SK-N-SH (cell line): ENCODE results near the gene SPATA32. TPM values are rescaled to one million over a fixed set of nuclear protein-coding genes. Genes with fewer than 3 reads are reported as not detected.
A peak's percentile ranks its signal among the peaks of the same experiment; 100 is the strongest.

Experiments
- CTCF ChIA-PET: fragments of 300-600, 350-600 bp; formaldehyde crosslinking; extraction: SDS; loops from one replicate; lab custom pipeline; 2021; lab: Yijun Ruan, JAX
- POLR2A ChIA-PET: fragments of 350-600 bp; sonication (Branson Sonifier 250); formaldehyde crosslinking; extraction: SDS; loops from one replicate; lab custom pipeline; 2020; ENCODE audit warnings: antibody characterized with exemption, inconsistent platforms; lab: Yijun Ruan, JAX
- DNase-seq: peaks from one replicate; pipeline ENCODE4 v3.0.0; 2012
- H2AFZ ChIP-seq: fragments of 200-600 bp; sonication (generic); 2 replicates; pipeline ENCODE4 v1.8.1; 2016; ENCODE audit warnings: antibody characterized with exemption, mild to moderate bottlenecking, low read depth
- H3F3A ChIP-seq: fragments of 200-600 bp; sonication (generic); replicated peaks from 2 replicates; pipeline ENCODE3; 2016; ENCODE audit warnings: antibody characterized with exemption, mild to moderate bottlenecking; ENCODE audit not compliant: insufficient read depth
- H3K27ac ChIP-seq, 2 experiments: fragments of 200-500 bp in 1 of 2; fragments of 200-600 bp in 1 of 2; sonication (Bioruptor generic) in 1 of 2; sonication (generic), shearing (Covaris generic) in 1 of 2; 2 replicates each; pipeline versions ENCODE4 v1.5.1 to v1.6.1; 2014 to 2016; ENCODE audit warnings: low read depth in 2 of 2, inconsistent platforms in 1 of 2, low read length in 1 of 2, mild to moderate bottlenecking in 1 of 2, mixed read lengths in 1 of 2
- H3K27me3 ChIP-seq: fragments of 200-600 bp; sonication (generic), shearing (Covaris generic); 2 replicates; pipeline ENCODE4 v1.6.1; 2016; ENCODE audit warnings: mixed run types; ENCODE audit not compliant: insufficient read depth
- H3K36me3 ChIP-seq, 2 experiments: fragments of 200-500 bp in 1 of 2; fragments of 200-600 bp in 1 of 2; sonication (Bioruptor generic) in 1 of 2; sonication (generic) in 1 of 2; replicated peaks in 1 of 2; 2 replicates each; pipeline versions ENCODE3 to v1.5.1; 2014 to 2016; ENCODE audit warnings: low read length in 1 of 2, mild to moderate bottlenecking in 1 of 2; ENCODE audit not compliant: insufficient read depth in 2 of 2, control insufficient read depth in 1 of 2
- H3K4me1 ChIP-seq, 2 experiments: fragments of 200-500 bp in 1 of 2; fragments of 200-600 bp in 1 of 2; sonication (Bioruptor generic) in 1 of 2; sonication (generic), shearing (Covaris generic) in 1 of 2; 2 replicates each; pipeline versions ENCODE4 v1.5.1 to v1.6.1; 2014 to 2016; ENCODE audit warnings: low read depth in 1 of 2, low read length in 1 of 2, mixed run types in 1 of 2; ENCODE audit not compliant: insufficient read depth in 2 of 2, control insufficient read depth in 1 of 2
- H3K4me2 ChIP-seq: fragments of 200-600 bp; sonication (generic), shearing (Covaris generic); 2 replicates; pipeline ENCODE4 v1.6.1; 2017; ENCODE audit warnings: mixed run types
- H3K4me3 ChIP-seq, 2 experiments: fragments of 200-500 bp in 1 of 2; fragments of 200-600 bp in 1 of 2; sonication (Bioruptor generic) in 1 of 2; sonication (generic), shearing (Covaris generic) in 1 of 2; 2 replicates each; pipeline versions ENCODE4 v1.5.1 to v1.8.1; 2014 to 2016; ENCODE audit warnings: low read depth in 2 of 2, inconsistent platforms in 1 of 2, low read length in 1 of 2, mild to moderate bottlenecking in 1 of 2, mixed read lengths in 1 of 2, moderate library complexity in 1 of 2
- H3K79me2 ChIP-seq: fragments of 200-600 bp; sonication (generic); 2 replicates; pipeline ENCODE4 v1.8.1; 2017; ENCODE audit warnings: mild to moderate bottlenecking; ENCODE audit not compliant: insufficient read depth
- H3K9ac ChIP-seq: fragments of 200-600 bp; sonication (generic); 2 replicates; pipeline ENCODE4 v1.6.1; 2017; ENCODE audit warnings: mixed run types
- H3K9me2 ChIP-seq: fragments of 200-600 bp; sonication (generic); 2 replicates; pipeline ENCODE4 v1.6.1; 2017; ENCODE audit warnings: mixed run types
- H3K9me3 ChIP-seq: fragments of 200-600 bp; sonication (generic); 2 replicates; pipeline ENCODE4 v1.6.1; 2017; ENCODE audit warnings: mixed run types, mild to moderate bottlenecking, moderate library complexity
- H4K20me1 ChIP-seq: fragments of 200-600 bp; sonication (generic); 2 replicates; pipeline ENCODE4 v1.6.1; 2017; ENCODE audit warnings: mild to moderate bottlenecking, mixed run types; ENCODE audit not compliant: insufficient read depth
- GABPA ChIP-seq: IDR thresholded peaks from 2 replicates; pipeline ENCODE4 v1.4.0; 2012; ENCODE audit warnings: low read depth, mild to moderate bottlenecking
- GATA2 ChIP-seq: sonication (generic); formaldehyde crosslinking; IDR thresholded peaks from 2 replicates; pipeline ENCODE4 v1.5.0; 2020; ENCODE audit warnings: mild to moderate bottlenecking, missing genetic modification reagents
- NFIC ChIP-seq: IDR thresholded peaks from 2 replicates; pipeline ENCODE4 v1.4.0; 2012; ENCODE audit warnings: borderline replicate concordance
- NRF1 ChIP-seq: IDR thresholded peaks from 2 replicates; pipeline ENCODE4 v1.6.1; 2012; ENCODE audit warnings: low read depth, mild to moderate bottlenecking, low read length
- RCOR1 ChIP-seq: fragments of 150-350 bp; IDR thresholded peaks from 2 replicates; pipeline ENCODE4 v1.6.1; 2017; ENCODE audit warnings: antibody characterized with exemption, low read length
- RFX5 ChIP-seq: IDR thresholded peaks from 2 replicates; pipeline ENCODE4 v1.6.1; 2012; ENCODE audit warnings: mild to moderate bottlenecking, improper control_type of control experiment, low read length
- SMC3 ChIP-seq: IDR thresholded peaks from 2 replicates; pipeline ENCODE4 v1.6.1; 2012; ENCODE audit warnings: low read depth, low read length, improper control_type of control experiment
- TAF1 ChIP-seq: IDR thresholded peaks from 2 replicates; pipeline ENCODE4 v1.6.1; 2012; ENCODE audit warnings: low read depth, mild to moderate bottlenecking, low read length, moderate library complexity, borderline replicate concordance
- TEAD4 ChIP-seq: IDR thresholded peaks from 2 replicates; pipeline ENCODE4 v1.4.0; 2012; ENCODE audit warnings: mild to moderate bottlenecking, borderline replicate concordance; ENCODE audit not compliant: insufficient read depth
- WGBS: methylation state at CpG from one replicate; pipeline ENCODE4 v1.1.6; 2017; ENCODE audit warnings: low lambda C conversion rate; 5-methylcytosine and 5-hydroxymethylcytosine counted together
- polyA plus RNA-seq, 3 experiments: library from polyadenylated mRNA; depleted of rRNA; stranded (reverse); fragments of >200 nt; gene quantifications; 2 replicates each; pipeline ENCODE4 v1.2.3, GENCODE V29; 2012
- TF ChIP-seq, protein P1 (sequence below): IDR thresholded peaks from 2 replicates; pipeline ENCODE4 v1.4.0; 2012; ENCODE audit warnings: low read depth
- TF ChIP-seq, protein P2 (sequence below): fragments of 150-350 bp; IDR thresholded peaks from 2 replicates; pipeline ENCODE4 v1.6.1; 2017; ENCODE audit warnings: antibody characterized with exemption, low read length, low read depth, borderline replicate concordance
- TF ChIP-seq, protein P3 (sequence below): fragments of 150-350 bp; IDR thresholded peaks from 2 replicates; pipeline ENCODE4 v1.6.1; 2016; ENCODE audit warnings: mild to moderate bottlenecking, low read depth, low read length
- TF ChIP-seq, protein P4 (sequence below): IDR thresholded peaks from 2 replicates; pipeline ENCODE4 v1.6.1; 2012; ENCODE audit warnings: mild to moderate bottlenecking, low read depth, low read length, moderate library complexity
- TF ChIP-seq, protein P5 (sequence below): fragments of 200-600 bp; sonication (generic); IDR thresholded peaks from 2 replicates; pipeline ENCODE4 v1.6.1; 2017; ENCODE audit warnings: antibody characterized with exemption, mild to moderate bottlenecking, moderate library complexity

The SPATA32 gene
- polyA plus RNA-seq, 1 of the 3 experiments (the other 2 are of a cell fraction): not detected

DNA sequence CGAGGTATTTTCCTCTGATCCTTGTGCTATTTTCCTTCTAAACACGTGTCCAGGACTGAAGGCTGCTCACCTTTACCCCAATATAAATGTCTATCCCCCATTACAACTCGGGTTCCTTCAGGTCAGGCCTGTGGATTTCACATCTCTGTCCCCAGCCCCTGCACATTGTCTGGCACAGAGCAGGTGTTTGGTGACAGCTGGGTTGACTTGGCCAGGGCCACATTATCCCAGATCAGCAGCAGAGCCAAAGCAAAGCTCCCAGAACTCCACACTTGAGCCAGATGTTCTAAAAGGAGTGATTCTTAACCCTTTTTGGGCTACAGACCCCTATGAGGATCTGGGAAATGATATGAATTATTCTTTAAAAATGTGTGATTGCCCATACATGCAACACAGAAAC is 18.0 kb upstream of the SPATA32 start (continued):
- TF ChIP-seq, protein P1, sequence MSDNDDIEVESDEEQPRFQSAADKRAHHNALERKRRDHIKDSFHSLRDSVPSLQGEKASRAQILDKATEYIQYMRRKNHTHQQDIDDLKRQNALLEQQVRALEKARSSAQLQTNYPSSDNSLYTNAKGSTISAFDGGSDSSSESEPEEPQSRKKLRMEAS: no peak
- TF ChIP-seq SMC3: no peak
- TF ChIP-seq, all 33 proteins: peak for 0

DNA sequence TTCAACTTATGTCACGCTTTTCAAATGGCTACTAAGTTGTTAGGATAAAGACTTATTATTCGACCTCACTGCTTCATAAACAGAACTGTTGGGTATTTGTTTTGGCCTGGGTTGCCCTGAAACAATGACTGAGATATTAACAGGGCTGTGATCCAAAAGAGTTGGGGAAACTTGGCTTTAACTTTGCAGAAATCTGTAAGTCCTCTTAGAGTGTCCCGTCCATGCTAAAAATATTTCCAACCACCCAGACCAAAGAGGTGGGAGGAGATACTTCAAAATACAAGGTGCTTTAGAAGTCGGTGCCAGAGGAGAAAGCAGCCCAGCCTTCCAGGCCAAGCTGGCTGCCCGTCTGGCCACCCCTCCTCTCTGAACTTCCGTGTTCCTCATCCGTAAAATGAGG is 16.1 kb upstream of the SPATA32 start:
- WGBS: 82% methylated on average over 7 of the region's 7 CpGs

More for the DNA sequence above, 16.1 kb upstream of the SPATA32 start:
- CTCF ChIA-PET: interaction anchor here (0.8 to 4.1 kb wide), 23 partner anchors 9 to 116 kb away, joined by 3 to 51 read pairs (median 5); partner anchors contain the start of genes FMNL1 and MAP3K14
- Histone ChIP-seq H3K4me1 (peaks cover 6% of the 10 kb centered on the region in 2 experiments; a peak in 2 of 4 replicates), H3K4me2 (no peak overlapping the region), H3K27me3 (no peaks in the 10 kb centered on the region), H3K9ac (no peak overlapping the region), H3K36me3 (peaks cover 20 to 41% of the 10 kb centered on the region in 2 experiments), H3K9me2 (no peaks in the 10 kb centered on the region), H3K27ac (peak overlapping the region; percentile 12 to 63; a peak in 3 of 4 replicates), H2AFZ (no peak overlapping the region), H3K4me3 (no peak overlapping the region), H3K79me2 (peaks cover 4% of the 10 kb centered on the region; the same call in 1 of the 2 replicates), H4K20me1 (peaks cover 17% of the 10 kb centered on the region; the same call in 1 of the 2 replicates), H3F3A (peaks cover 34% of the 10 kb centered on the region), H3K9me3 (no peaks in the 10 kb centered on the region)
- TF ChIP-seq, protein P2, sequence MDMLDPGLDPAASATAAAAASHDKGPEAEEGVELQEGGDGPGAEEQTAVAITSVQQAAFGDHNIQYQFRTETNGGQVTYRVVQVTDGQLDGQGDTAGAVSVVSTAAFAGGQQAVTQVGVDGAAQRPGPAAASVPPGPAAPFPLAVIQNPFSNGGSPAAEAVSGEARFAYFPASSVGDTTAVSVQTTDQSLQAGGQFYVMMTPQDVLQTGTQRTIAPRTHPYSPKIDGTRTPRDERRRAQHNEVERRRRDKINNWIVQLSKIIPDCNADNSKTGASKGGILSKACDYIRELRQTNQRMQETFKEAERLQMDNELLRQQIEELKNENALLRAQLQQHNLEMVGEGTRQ: no peak
- no peak for TF ChIP-seq RCOR1
- TF ChIP-seq NFIC: no peak
- TF ChIP-seq, protein P3, sequence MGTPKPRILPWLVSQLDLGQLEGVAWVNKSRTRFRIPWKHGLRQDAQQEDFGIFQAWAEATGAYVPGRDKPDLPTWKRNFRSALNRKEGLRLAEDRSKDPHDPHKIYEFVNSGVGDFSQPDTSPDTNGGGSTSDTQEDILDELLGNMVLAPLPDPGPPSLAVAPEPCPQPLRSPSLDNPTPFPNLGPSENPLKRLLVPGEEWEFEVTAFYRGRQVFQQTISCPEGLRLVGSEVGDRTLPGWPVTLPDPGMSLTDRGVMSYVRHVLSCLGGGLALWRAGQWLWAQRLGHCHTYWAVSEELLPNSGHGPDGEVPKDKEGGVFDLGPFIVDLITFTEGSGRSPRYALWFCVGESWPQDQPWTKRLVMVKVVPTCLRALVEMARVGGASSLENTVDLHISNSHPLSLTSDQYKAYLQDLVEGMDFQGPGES: no peak
- TF ChIP-seq NRF1: no peak
- no peak for TF ChIP-seq RFX5
- no peak for TF ChIP-seq TEAD4
- no peak for TF ChIP-seq GATA2 (CRISPR knock-in tag)
- TF ChIP-seq, protein P4, sequence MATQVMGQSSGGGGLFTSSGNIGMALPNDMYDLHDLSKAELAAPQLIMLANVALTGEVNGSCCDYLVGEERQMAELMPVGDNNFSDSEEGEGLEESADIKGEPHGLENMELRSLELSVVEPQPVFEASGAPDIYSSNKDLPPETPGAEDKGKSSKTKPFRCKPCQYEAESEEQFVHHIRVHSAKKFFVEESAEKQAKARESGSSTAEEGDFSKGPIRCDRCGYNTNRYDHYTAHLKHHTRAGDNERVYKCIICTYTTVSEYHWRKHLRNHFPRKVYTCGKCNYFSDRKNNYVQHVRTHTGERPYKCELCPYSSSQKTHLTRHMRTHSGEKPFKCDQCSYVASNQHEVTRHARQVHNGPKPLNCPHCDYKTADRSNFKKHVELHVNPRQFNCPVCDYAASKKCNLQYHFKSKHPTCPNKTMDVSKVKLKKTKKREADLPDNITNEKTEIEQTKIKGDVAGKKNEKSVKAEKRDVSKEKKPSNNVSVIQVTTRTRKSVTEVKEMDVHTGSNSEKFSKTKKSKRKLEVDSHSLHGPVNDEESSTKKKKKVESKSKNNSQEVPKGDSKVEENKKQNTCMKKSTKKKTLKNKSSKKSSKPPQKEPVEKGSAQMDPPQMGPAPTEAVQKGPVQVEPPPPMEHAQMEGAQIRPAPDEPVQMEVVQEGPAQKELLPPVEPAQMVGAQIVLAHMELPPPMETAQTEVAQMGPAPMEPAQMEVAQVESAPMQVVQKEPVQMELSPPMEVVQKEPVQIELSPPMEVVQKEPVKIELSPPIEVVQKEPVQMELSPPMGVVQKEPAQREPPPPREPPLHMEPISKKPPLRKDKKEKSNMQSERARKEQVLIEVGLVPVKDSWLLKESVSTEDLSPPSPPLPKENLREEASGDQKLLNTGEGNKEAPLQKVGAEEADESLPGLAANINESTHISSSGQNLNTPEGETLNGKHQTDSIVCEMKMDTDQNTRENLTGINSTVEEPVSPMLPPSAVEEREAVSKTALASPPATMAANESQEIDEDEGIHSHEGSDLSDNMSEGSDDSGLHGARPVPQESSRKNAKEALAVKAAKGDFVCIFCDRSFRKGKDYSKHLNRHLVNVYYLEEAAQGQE: no peak
- TF ChIP-seq, protein P5, sequence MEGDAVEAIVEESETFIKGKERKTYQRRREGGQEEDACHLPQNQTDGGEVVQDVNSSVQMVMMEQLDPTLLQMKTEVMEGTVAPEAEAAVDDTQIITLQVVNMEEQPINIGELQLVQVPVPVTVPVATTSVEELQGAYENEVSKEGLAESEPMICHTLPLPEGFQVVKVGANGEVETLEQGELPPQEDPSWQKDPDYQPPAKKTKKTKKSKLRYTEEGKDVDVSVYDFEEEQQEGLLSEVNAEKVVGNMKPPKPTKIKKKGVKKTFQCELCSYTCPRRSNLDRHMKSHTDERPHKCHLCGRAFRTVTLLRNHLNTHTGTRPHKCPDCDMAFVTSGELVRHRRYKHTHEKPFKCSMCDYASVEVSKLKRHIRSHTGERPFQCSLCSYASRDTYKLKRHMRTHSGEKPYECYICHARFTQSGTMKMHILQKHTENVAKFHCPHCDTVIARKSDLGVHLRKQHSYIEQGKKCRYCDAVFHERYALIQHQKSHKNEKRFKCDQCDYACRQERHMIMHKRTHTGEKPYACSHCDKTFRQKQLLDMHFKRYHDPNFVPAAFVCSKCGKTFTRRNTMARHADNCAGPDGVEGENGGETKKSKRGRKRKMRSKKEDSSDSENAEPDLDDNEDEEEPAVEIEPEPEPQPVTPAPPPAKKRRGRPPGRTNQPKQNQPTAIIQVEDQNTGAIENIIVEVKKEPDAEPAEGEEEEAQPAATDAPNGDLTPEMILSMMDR: no peak
- TF ChIP-seq TAF1: no peak
- no peak for TF ChIP-seq GABPA
- no peak for DNase-seq
- POLR2A ChIA-PET: interaction anchor here (1.1 to 1.3 kb wide), 2 partner anchors 34 to 40 kb away, joined by 3 to 4 read pairs; partner anchors contain the start of gene MAP3K14
